ENCODE measurements around the gene TIMM22.
"Not testable (repeated sequence)": the region's sequence is repeated elsewhere in the genome, so short reads cannot be mapped to it uniquely, and the experiment has no call there.

GRCh38 chr17:952592-952991 is 44.3 kb upstream of the TIMM22 start:
- TF ChIP-seq, protein P1, sequence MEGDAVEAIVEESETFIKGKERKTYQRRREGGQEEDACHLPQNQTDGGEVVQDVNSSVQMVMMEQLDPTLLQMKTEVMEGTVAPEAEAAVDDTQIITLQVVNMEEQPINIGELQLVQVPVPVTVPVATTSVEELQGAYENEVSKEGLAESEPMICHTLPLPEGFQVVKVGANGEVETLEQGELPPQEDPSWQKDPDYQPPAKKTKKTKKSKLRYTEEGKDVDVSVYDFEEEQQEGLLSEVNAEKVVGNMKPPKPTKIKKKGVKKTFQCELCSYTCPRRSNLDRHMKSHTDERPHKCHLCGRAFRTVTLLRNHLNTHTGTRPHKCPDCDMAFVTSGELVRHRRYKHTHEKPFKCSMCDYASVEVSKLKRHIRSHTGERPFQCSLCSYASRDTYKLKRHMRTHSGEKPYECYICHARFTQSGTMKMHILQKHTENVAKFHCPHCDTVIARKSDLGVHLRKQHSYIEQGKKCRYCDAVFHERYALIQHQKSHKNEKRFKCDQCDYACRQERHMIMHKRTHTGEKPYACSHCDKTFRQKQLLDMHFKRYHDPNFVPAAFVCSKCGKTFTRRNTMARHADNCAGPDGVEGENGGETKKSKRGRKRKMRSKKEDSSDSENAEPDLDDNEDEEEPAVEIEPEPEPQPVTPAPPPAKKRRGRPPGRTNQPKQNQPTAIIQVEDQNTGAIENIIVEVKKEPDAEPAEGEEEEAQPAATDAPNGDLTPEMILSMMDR (conservative IDR thresholded peaks at IDR 0.05 in 1 of 2, IDR thresholded peaks at IDR 0.05 in 1 of 2; ENCODE audit: extremely low read depth in 1 of 2, insufficient read depth in 1 of 2, low read depth in 1 of 2, low read length in 2 of 2) = not testable (repeated sequence)
- TF ChIP-seq EZH2 (IDR thresholded peaks at IDR 0.05; ENCODE audit: borderline replicate concordance, low read length) = not testable (repeated sequence)

All from mammary epithelial cell (primary cell).